ENCODE measurements around the gene ECSCR. TPM values are rescaled to one million over a fixed set of nuclear protein-coding genes. Genes with fewer than 3 reads are reported as not detected.

ECSCR gene
- total RNA-seq, 1 donor from 2014 or later: 48.8 TPM

- H3K9me3 ChIP-seq: no peaks in the 10 kb centered on the region
- H3K4me1 ChIP-seq: peaks cover 20% of the 10 kb centered on the region
- H3K36me3 ChIP-seq: peaks cover 57% of the 10 kb centered on the region
- intact Hi-C loops (cut with DNase I): loop anchor here (10.0 kb wide), 1 partner anchor 92 kb away; no protein-coding TSS in a partner anchor
- TF ChIP-seq CTCF (IDR thresholded peaks at IDR 0.05): peak; percentile 86
- no peak overlapping the region for H3K27ac ChIP-seq
- no peaks in the 10 kb centered on the region for H3K27me3 ChIP-seq (ENCODE audit: low read depth)
- ATAC-seq (peak; percentile 86 to 87), DNase-seq (no peak)
- no peak overlapping the region for H3K4me3 ChIP-seq
Measured at GRCh38 chr5:139422307-139422893, 40.1 kb downstream of the ECSCR start.

- Histone ChIP-seq H3K4me3 (no peak overlapping the region), H3K9me3 (no peaks in the 10 kb centered on the region), H3K27ac (peak overlapping the region; percentile 6), H3K4me1 (peaks cover 32% of the 10 kb centered on the region), H3K27me3 (ENCODE audit: low read depth) (no peaks in the 10 kb centered on the region), H3K36me3 (peaks cover 31% of the 10 kb centered on the region)
- ATAC-seq: no peak
- intact Hi-C loops (cut with DNase I): loop anchor here (10.0 kb wide), 1 partner anchor 95 kb away; no protein-coding TSS in a partner anchor
- no peak for DNase-seq
- TF ChIP-seq CTCF (IDR thresholded peaks at IDR 0.05): no peak
Measured at GRCh38 chr5:139419226-139420192, 43.0 kb downstream of the ECSCR start.

- TF ChIP-seq CTCF (IDR thresholded peaks at IDR 0.05): no peak
- intact Hi-C loops (cut with DNase I): no loop called here
Measured at GRCh38 chr5:139418793-139419192, 43.8 kb downstream of the ECSCR start.

GRCh38 chr5:139417214-139417613 is 45.3 kb downstream of the ECSCR start:
- Histone ChIP-seq H3K27me3 (ENCODE audit: low read depth) (no peaks in the 10 kb centered on the region), H3K4me1 (peaks cover 32% of the 10 kb centered on the region), H3K36me3 (peaks cover 32% of the 10 kb centered on the region), H3K9me3 (no peaks in the 10 kb centered on the region), H3K4me3 (no peak overlapping the region), H3K27ac (no peak overlapping the region)
- peak; percentile 34 to 62 for ATAC-seq
- intact Hi-C loops (cut with DNase I): no loop called here
- no peak for TF ChIP-seq CTCF (IDR thresholded peaks at IDR 0.05)
- DNase-seq: no peak

More at GRCh38 chr5:139418793-139419192, 43.8 kb downstream of the ECSCR start:
- DNase-seq (no peak), ATAC-seq (no peak)
- peaks cover 32% of the 10 kb centered on the region for H3K4me1 ChIP-seq
- H3K27ac ChIP-seq: no peak overlapping the region
- no peaks in the 10 kb centered on the region for H3K9me3 ChIP-seq
- no peak overlapping the region for H3K4me3 ChIP-seq
- H3K27me3 ChIP-seq (ENCODE audit: low read depth): no peaks in the 10 kb centered on the region
- peaks cover 24% of the 10 kb centered on the region for H3K36me3 ChIP-seq

GRCh38 chr5:139416651-139417050 is 45.9 kb downstream of the ECSCR start:
- Histone ChIP-seq H3K4me3 (no peak overlapping the region), H3K27ac (no peak overlapping the region), H3K27me3 (ENCODE audit: low read depth) (no peaks in the 10 kb centered on the region), H3K9me3 (no peaks in the 10 kb centered on the region), H3K4me1 (peaks cover 32% of the 10 kb centered on the region), H3K36me3 (peaks cover 29% of the 10 kb centered on the region)
- no peak for TF ChIP-seq CTCF (IDR thresholded peaks at IDR 0.05)
- ATAC-seq (no peak), DNase-seq (no peak)
- intact Hi-C loops (cut with DNase I): no loop called here

Data from lower lobe of right lung (tissue), 2 donors.